HFF-Myc (cell line): ENCODE data around the gene CYB561.
"Not testable (repeated sequence)": the region's sequence is repeated elsewhere in the genome, so short reads cannot be mapped to it uniquely, and the experiment has no call there.

Experiments used
- DNase-seq: peaks from one replicate; pipeline ENCODE4 v3.0.0-alpha.2; 2011; ENCODE audit warnings: low read depth; ENCODE audit errors: extremely low read depth
- H3K4me3 ChIP-seq: replicated peaks from 2 replicates; pipeline ENCODE4 v1.5.1; 2011; ENCODE audit warnings: low read depth, mild to moderate bottlenecking, control low read depth, low read length
- CTCF ChIP-seq: IDR thresholded peaks from 2 replicates; pipeline ENCODE4 v1.5.1; 2012; ENCODE audit warnings: mild to moderate bottlenecking, low read depth, low read length, control low read depth; ENCODE audit errors: missing control alignments

The CYB561 gene

GRCh38 chr17:63474586-63475460 is 28.7 kb upstream of the CYB561 start:
- no peak overlapping the region for H3K4me3 ChIP-seq
- TF ChIP-seq CTCF: no peak
- DNase-seq: no peak

- TF ChIP-seq CTCF: no peak
- DNase-seq: no peak
- H3K4me3 ChIP-seq: no peak overlapping the region
Observed at GRCh38 chr17:63474174-63474573, 28.1 kb upstream of the CYB561 start.

- not testable (repeated sequence) for DNase-seq, H3K4me3 ChIP-seq
Observed at GRCh38 chr17:63468099-63468498, 22.0 kb upstream of the CYB561 start.

GRCh38 chr17:63464691-63465236 is 18.7 kb upstream of the CYB561 start:
- no peak for DNase-seq
- H3K4me3 ChIP-seq: no peak overlapping the region
- TF ChIP-seq CTCF: no peak

- no peak overlapping the region for H3K4me3 ChIP-seq
- no peak for DNase-seq
- TF ChIP-seq CTCF: no peak
Observed at GRCh38 chr17:63463771-63464170, 17.7 kb upstream of the CYB561 start.

GRCh38 chr17:63460018-63460417 is 13.9 kb upstream of the CYB561 start:
- H3K4me3 ChIP-seq: no peak overlapping the region
- no peak for DNase-seq
- TF ChIP-seq CTCF: no peak

- TF ChIP-seq CTCF: no peak
- DNase-seq: no peak
- no peak overlapping the region for H3K4me3 ChIP-seq
Observed at GRCh38 chr17:63458478-63458877, 12.4 kb upstream of the CYB561 start.
